Erythroblast (primary cell): ENCODE results near the gene ARID4B.
"Not testable (repeated sequence)": the region's sequence is repeated elsewhere in the genome, so short reads cannot be mapped to it uniquely, and the experiment has no call there.

Experiments
- DNase-seq, 2 experiments: peaks; one replicate each; lab custom pipeline; 2025; lab: John Stamatoyannopoulos, UW
- GATA1 ChIP-seq: IDR thresholded peaks from 2 replicates; pipeline ENCODE4 v1.6.1; 2011; ENCODE audit warnings: low read depth, mild to moderate bottlenecking, control low read depth, low read length, moderate library complexity
- POLR2A ChIP-seq: IDR thresholded peaks from 2 replicates; pipeline ENCODE4 v1.6.1; 2011; ENCODE audit warnings: mild to moderate bottlenecking, low read length

Gene ARID4B

GRCh38 chr1:235327559-235328270 lies at the start of gene ARID4B:
Gene ARID4B, minus strand, starts transcription at chr1:235328179. Its CDS starts 1,260 bp downstream, at chr1:235326919.
- no peak for DNase-seq
- no peak for TF ChIP-seq GATA1
- TF ChIP-seq POLR2A, result peak; percentile 55

- TF ChIP-seq POLR2A, result no peak
- no peak for TF ChIP-seq GATA1
- no peak for DNase-seq
These were observed 48.1 kb upstream of the ARID4B start for GRCh38 chr1:235375919-235376605.

- DNase-seq, result peak in 1 of 2 experiments; percentile 11
- TF ChIP-seq GATA1 (no peak), POLR2A (no peak)
These were observed 41.8 kb upstream of the ARID4B start for GRCh38 chr1:235369802-235370201.

- TF ChIP-seq GATA1 (no peak), POLR2A (no peak)
- DNase-seq, result no peak
These were observed 40.4 kb upstream of the ARID4B start for GRCh38 chr1:235368428-235368827.

- DNase-seq, result peak; percentile 94 to 96
These were observed 39.3 kb upstream of the ARID4B start, which contains the start of gene TBCE for GRCh38 chr1:235367000-235367908. Gene TBCE, plus strand, starts transcription at chr1:235367427. Its CDS starts 12,623 bp downstream, at chr1:235380050.

GRCh38 chr1:235366286-235366685 lies 38.3 kb upstream of the ARID4B start:
- no peak for TF ChIP-seq POLR2A
- TF ChIP-seq GATA1, result no peak
- DNase-seq, result peak in 1 of 2 experiments; percentile 21

More at GRCh38 chr1:235367000-235367908, 39.3 kb upstream of the ARID4B start, which contains the start of gene TBCE:
- peak; percentile 88 for TF ChIP-seq POLR2A
- no peak for TF ChIP-seq GATA1

- DNase-seq, result not testable (repeated sequence)
These were observed 36.2 kb upstream of the ARID4B start for GRCh38 chr1:235364189-235364588.

GRCh38 chr1:235358899-235359298 lies 30.9 kb upstream of the ARID4B start:
- TF ChIP-seq POLR2A (no peak), GATA1 (no peak)
- no peak for DNase-seq

- DNase-seq, result no peak
- TF ChIP-seq GATA1, result no peak
- TF ChIP-seq POLR2A, result no peak
These were observed 29.8 kb upstream of the ARID4B start for GRCh38 chr1:235357485-235358373.

- no peak for DNase-seq
- TF ChIP-seq POLR2A, result no peak
- TF ChIP-seq GATA1, result no peak
These were observed 23.9 kb upstream of the ARID4B start for GRCh38 chr1:235351898-235352297.

- TF ChIP-seq GATA1 (no peak), POLR2A (no peak)
- DNase-seq, result no peak
These were observed 23.5 kb upstream of the ARID4B start for GRCh38 chr1:235351441-235351840.

- no peak for TF ChIP-seq POLR2A
- no peak for TF ChIP-seq GATA1
- DNase-seq, result no peak
These were observed 15.7 kb upstream of the ARID4B start for GRCh38 chr1:235343726-235344125.
